IMR-90 (cell line): ENCODE measurements around the gene SCARF2. TPM values are rescaled to one million over a fixed set of nuclear protein-coding genes. Genes with fewer than 3 reads are reported as not detected.

Source experiments
- ATAC-seq: fragments of 200-7000 bp; cut with Tn5 transposase; 2 replicates; pipeline ENCODE4 v1.9.1; 2020; ENCODE audit warnings: low read depth, mild to moderate bottlenecking, moderate library complexity
- BruUV-seq: library from RNA; stranded (reverse); fragments of 400-500 nt; replicated peaks from 2 replicates; lab custom pipeline; 2021; lab: Mats Ljungman, UMichigan
- CTCF ChIA-PET: fragments of 300-600 bp; formaldehyde crosslinking; extraction: SDS; loops from one replicate; lab custom pipeline; 2021; ENCODE audit warnings: antibody characterized with exemption; lab: Yijun Ruan, JAX
- POLR2A ChIA-PET: fragments of 300-600 bp; sonication (Branson Sonifier 250); formaldehyde crosslinking; loops from one replicate; lab custom pipeline; 2022; ENCODE audit warnings: antibody characterized with exemption; ENCODE audit not compliant: unreplicated experiment; lab: Charles Lee
- DNase-seq: peaks from one replicate; pipeline ENCODE4 v3.0.0; 2013
- H2AFZ ChIP-seq: replicated peaks from 2 replicates; pipeline ENCODE3; 2013; ENCODE audit warnings: low read length, mild to moderate bottlenecking; ENCODE audit not compliant: poor library complexity
- H2AK5ac ChIP-seq: 2 replicates; pipeline ENCODE4 v1.6.1; 2013; ENCODE audit warnings: low read depth, low read length, inconsistent platforms
- H2AK9ac ChIP-seq: replicated peaks from 2 replicates; pipeline ENCODE3; 2013; ENCODE audit warnings: mild to moderate bottlenecking, low read depth, low read length, moderate library complexity; ENCODE audit not compliant: poor library complexity
- H2BK120ac ChIP-seq: 2 replicates; pipeline ENCODE4 v1.6.1; 2013; ENCODE audit warnings: low read depth, low read length, inconsistent platforms
- H2BK15ac ChIP-seq: 3 replicates; pipeline ENCODE4 v1.6.1; 2013; ENCODE audit warnings: low read depth, low read length, inconsistent platforms
- H2BK20ac ChIP-seq: 2 replicates; pipeline ENCODE4 v1.6.1; 2013; ENCODE audit warnings: low read depth, mild to moderate bottlenecking, inconsistent platforms, low read length, moderate library complexity
- H2BK5ac ChIP-seq: 2 replicates; pipeline ENCODE4 v1.6.1; 2013; ENCODE audit warnings: mild to moderate bottlenecking, low read depth, low read length, inconsistent platforms; ENCODE audit not compliant: poor library complexity, severe bottlenecking
- H3K14ac ChIP-seq: replicated peaks from 2 replicates; pipeline ENCODE4 v1.6.1; 2013; ENCODE audit warnings: low read depth, low read length, inconsistent platforms
- H3K18ac ChIP-seq: 2 replicates; pipeline ENCODE4 v1.6.1; 2013; ENCODE audit warnings: low read depth, low read length, control low read depth
- H3K23ac ChIP-seq: 2 replicates; pipeline ENCODE4 v1.6.1; 2013; ENCODE audit warnings: low read depth, low read length, inconsistent platforms
- H3K27ac ChIP-seq: 2 replicates; pipeline ENCODE4 v1.5.1; 2013; ENCODE audit warnings: mild to moderate bottlenecking, control low read depth, low read length; ENCODE audit not compliant: insufficient read depth
- H3K27me3 ChIP-seq: 2 replicates; pipeline ENCODE4 v1.6.1; 2013; ENCODE audit warnings: low read length; ENCODE audit not compliant: control insufficient read depth, insufficient read depth
- H3K36me3 ChIP-seq: 2 replicates; pipeline ENCODE4 v1.6.1; 2013; ENCODE audit warnings: low read length, mixed read lengths; ENCODE audit not compliant: control insufficient read depth, insufficient read depth
- H3K4ac ChIP-seq: 2 replicates; pipeline ENCODE4 v1.6.1; 2013; ENCODE audit warnings: low read depth, low read length, inconsistent platforms
- H3K4me1 ChIP-seq: 2 replicates; pipeline ENCODE4 v1.6.1; 2013; ENCODE audit warnings: low read length, mixed read lengths; ENCODE audit not compliant: control insufficient read depth, insufficient read depth
- H3K4me2 ChIP-seq: 2 replicates; pipeline ENCODE4 v1.6.1; 2013; ENCODE audit warnings: low read depth, mild to moderate bottlenecking, control low read depth, low read length, moderate library complexity
- H3K4me3 ChIP-seq: 2 replicates; pipeline ENCODE4 v1.5.1; 2013; ENCODE audit warnings: low read depth, mild to moderate bottlenecking, control low read depth, low read length, moderate library complexity; ENCODE audit not compliant: insufficient read depth
- H3K56ac ChIP-seq: 2 replicates; pipeline ENCODE4 v1.6.1; 2013; ENCODE audit warnings: low read length, inconsistent platforms; ENCODE audit not compliant: insufficient read depth; ENCODE audit errors: extremely low read depth
- H3K79me1 ChIP-seq, 2 experiments: 2 replicates each; pipeline ENCODE4 v1.6.1; 2013; ENCODE audit warnings: low read length in 2 of 2, inconsistent platforms in 1 of 2, low read depth in 1 of 2
- H3K9ac ChIP-seq: 2 replicates; pipeline ENCODE4 v1.6.1; 2013; ENCODE audit warnings: low read depth, low read length, control low read depth
- H3K9me1 ChIP-seq: 2 replicates; pipeline ENCODE4 v1.6.1; 2013; ENCODE audit warnings: low read length, inconsistent platforms; ENCODE audit not compliant: insufficient read depth
- H3K9me3 ChIP-seq: 2 replicates; pipeline ENCODE4 v1.6.1; 2013; ENCODE audit warnings: low read length; ENCODE audit not compliant: control insufficient read depth, insufficient read depth
- H4K20me1 ChIP-seq: 2 replicates; pipeline ENCODE4 v1.6.1; 2013; ENCODE audit warnings: low read length, inconsistent platforms; ENCODE audit not compliant: insufficient read depth
- H4K5ac ChIP-seq: 2 replicates; pipeline ENCODE4 v1.6.1; 2013; ENCODE audit warnings: mild to moderate bottlenecking, low read depth, low read length, control low read depth
- H4K8ac ChIP-seq, 2 experiments: 2 replicates each; pipeline ENCODE4 v1.6.1; 2013; ENCODE audit warnings: low read depth in 2 of 2, low read length in 2 of 2, control low read depth in 1 of 2, inconsistent platforms in 1 of 2
- H4K91ac ChIP-seq: 2 replicates; pipeline ENCODE4 v1.6.1; 2013; ENCODE audit warnings: low read depth, low read length, inconsistent platforms; ENCODE audit not compliant: insufficient read depth
- BHLHE40 ChIP-seq: fragments of 150-350 bp; IDR thresholded peaks from 2 replicates; pipeline ENCODE4 v1.6.1; 2016; ENCODE audit warnings: mild to moderate bottlenecking, low read depth, low read length
- CEBPB ChIP-seq: IDR thresholded peaks from 2 replicates; pipeline ENCODE4 v1.6.1; 2012; ENCODE audit warnings: low read depth, low read length, improper control_type of control experiment
- CHD1 ChIP-seq: IDR thresholded peaks from 2 replicates; pipeline ENCODE4 v1.6.1; 2012; ENCODE audit warnings: low read depth, low read length, improper control_type of control experiment
- FOS ChIP-seq: fragments of 150-350 bp; IDR thresholded peaks from 2 replicates; pipeline ENCODE4 v1.6.1; 2016; ENCODE audit warnings: low read depth, low read length
- MAFK ChIP-seq: IDR thresholded peaks from 2 replicates; pipeline ENCODE4 v1.6.1; 2012; ENCODE audit warnings: low read depth, low read length, improper control_type of control experiment
- MAZ ChIP-seq: IDR thresholded peaks from 2 replicates; pipeline ENCODE4 v1.6.1; 2012; ENCODE audit warnings: low read depth, mild to moderate bottlenecking, low read length, improper control_type of control experiment, moderate library complexity, borderline replicate concordance
- MXI1 ChIP-seq: IDR thresholded peaks from 2 replicates; pipeline ENCODE4 v1.6.1; 2012; ENCODE audit warnings: low read depth, mild to moderate bottlenecking, low read length, moderate library complexity, borderline replicate concordance
- NFE2L2 ChIP-seq: fragments of 150-350 bp; IDR thresholded peaks from 2 replicates; pipeline ENCODE4 v1.6.1; 2016; ENCODE audit warnings: low read depth, mild to moderate bottlenecking, low read length
- POLR2A ChIP-seq: IDR thresholded peaks from 2 replicates; pipeline ENCODE4 v1.6.1; 2012; ENCODE audit warnings: mild to moderate bottlenecking, low read depth, low read length
- RAD21 ChIP-seq: IDR thresholded peaks from 2 replicates; pipeline ENCODE4 v1.6.1; 2012; ENCODE audit warnings: low read length, improper control_type of control experiment
- RCOR1 ChIP-seq: IDR thresholded peaks from 2 replicates; pipeline ENCODE4 v1.6.1; 2012; ENCODE audit warnings: mild to moderate bottlenecking, low read length, improper control_type of control experiment; ENCODE audit not compliant: insufficient replicate concordance
- SMC3 ChIP-seq: fragments of 150-350 bp; IDR thresholded peaks from 2 replicates; pipeline ENCODE4 v1.6.1; 2016; ENCODE audit warnings: low read depth, mild to moderate bottlenecking, antibody characterized with exemption, low read length, moderate library complexity
- WGBS, 2 experiments: methylation state at CpG; one replicate each; pipeline versions ENCODE4 v1.1.5 to v1.1.7; 2013; ENCODE audit warnings: missing lambda C conversion rate in 2 of 2; ENCODE audit not compliant: insufficient read length in 1 of 2; ENCODE audit errors: extremely low coverage in 2 of 2; 5-methylcytosine and 5-hydroxymethylcytosine counted together
- dilution Hi-C: fragments of 300-500 bp; cut with HindIII; formaldehyde crosslinking; loops from one replicate; pipeline ENCODE4 v1.14.3; 2018; ENCODE audit warnings: low sequenced_read_pairs; ENCODE audit not compliant: unreplicated experiment
- in situ Hi-C: fragments of 300-500 bp; cut with MboI; formaldehyde crosslinking; loops from 3 replicates; pipeline ENCODE4 v1.14.3; 2019; ENCODE audit warnings: low sequenced_read_pairs, inconsistent platforms, mixed read lengths
- intact Hi-C: fragments of 100-400 bp; cut with micrococcal nuclease; formaldehyde crosslinking; loops from 2 replicates; pipeline ENCODE4 v1.10.0; 2022
- polyA plus RNA-seq, 3 experiments: library from polyadenylated mRNA; depleted of rRNA; stranded (reverse); fragments of >200 nt; gene quantifications; 2 replicates each; pipeline ENCODE4 v1.2.3, GENCODE V29; 2012; ENCODE audit warnings: low replicate concordance in 1 of 3
- total RNA-seq: library from RNA; depleted of rRNA; stranded (reverse); fragments of >200 nt; gene quantifications from 2 replicates; pipeline ENCODE4 v1.2.3, GENCODE V29; 2012
- TF ChIP-seq, protein P1 (sequence below): fragments of 150-350 bp; IDR thresholded peaks from 2 replicates; pipeline ENCODE4 v1.6.1; 2016; ENCODE audit warnings: low read depth, mild to moderate bottlenecking, low read length, moderate library complexity, borderline replicate concordance
- TF ChIP-seq, protein P2 (sequence below): conservative IDR thresholded peaks from 2 replicates; pipeline ENCODE4 v1.5.1; 2012; ENCODE audit warnings: mild to moderate bottlenecking, low read depth, low read length, improper control_type of control experiment

SCARF2 gene
- total and polyA plus RNA-seq, 2 of the 4 experiments (the other 2 are of a cell fraction): 3.4 to 37.0 TPM

DNA sequence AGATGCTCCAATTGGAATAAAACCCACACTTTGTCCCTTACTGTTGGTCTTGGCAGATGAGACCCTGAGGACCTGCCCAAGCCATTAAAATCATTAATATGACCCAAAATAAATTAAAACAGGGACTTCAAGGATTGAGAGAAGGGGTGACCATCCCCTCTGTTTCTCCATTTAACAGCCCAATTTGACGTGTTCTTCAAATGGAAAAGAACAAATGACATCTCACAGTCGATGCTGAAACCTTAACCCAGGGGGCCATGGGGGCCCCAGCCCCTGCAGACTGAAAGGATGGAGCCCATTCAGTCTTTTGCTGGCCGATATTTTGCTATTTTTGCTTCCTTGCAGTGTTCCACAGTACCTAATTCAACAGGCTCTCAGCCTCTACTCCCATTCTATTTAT is 23.2 kb downstream of the SCARF2 start:
- no peaks in the 10 kb centered on the region for H3K9me3 ChIP-seq
- H3K9me1 ChIP-seq: no peaks in the 10 kb centered on the region
- 80% methylated on average over 1 of the region's 3 CpGs; no CpG with 5 or more reads in 1 of the 2 experiments for WGBS, 2 experiments
- H3K4me3 ChIP-seq: no peak overlapping the region
- H4K91ac ChIP-seq: no peak overlapping the region
- intact Hi-C loops (no loop called here), dilution Hi-C loops (no loop called here), in situ Hi-C loops (loop anchor here (10.0 kb wide), 1 partner anchor 50 kb away; no protein-coding TSS in a partner anchor)
- no TSS peak for BruUV-seq
- no peak overlapping the region for H2BK20ac ChIP-seq
- H2BK5ac ChIP-seq: no peak overlapping the region
- H4K8ac ChIP-seq: no peak overlapping the region
- POLR2A ChIA-PET: no interaction called here
- TF ChIP-seq MAFK (no peak), MAZ (no peak), CEBPB (no peak), NFE2L2 (no peak), RAD21 (no peak), POLR2A (no peak), RCOR1 (no peak), FOS (no peak), BHLHE40 (no peak), MXI1 (no peak), CHD1 (no peak), SMC3 (no peak)
- TF ChIP-seq, protein P1, sequence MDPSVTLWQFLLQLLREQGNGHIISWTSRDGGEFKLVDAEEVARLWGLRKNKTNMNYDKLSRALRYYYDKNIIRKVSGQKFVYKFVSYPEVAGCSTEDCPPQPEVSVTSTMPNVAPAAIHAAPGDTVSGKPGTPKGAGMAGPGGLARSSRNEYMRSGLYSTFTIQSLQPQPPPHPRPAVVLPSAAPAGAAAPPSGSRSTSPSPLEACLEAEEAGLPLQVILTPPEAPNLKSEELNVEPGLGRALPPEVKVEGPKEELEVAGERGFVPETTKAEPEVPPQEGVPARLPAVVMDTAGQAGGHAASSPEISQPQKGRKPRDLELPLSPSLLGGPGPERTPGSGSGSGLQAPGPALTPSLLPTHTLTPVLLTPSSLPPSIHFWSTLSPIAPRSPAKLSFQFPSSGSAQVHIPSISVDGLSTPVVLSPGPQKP: no peak
- TF ChIP-seq, protein P2, sequence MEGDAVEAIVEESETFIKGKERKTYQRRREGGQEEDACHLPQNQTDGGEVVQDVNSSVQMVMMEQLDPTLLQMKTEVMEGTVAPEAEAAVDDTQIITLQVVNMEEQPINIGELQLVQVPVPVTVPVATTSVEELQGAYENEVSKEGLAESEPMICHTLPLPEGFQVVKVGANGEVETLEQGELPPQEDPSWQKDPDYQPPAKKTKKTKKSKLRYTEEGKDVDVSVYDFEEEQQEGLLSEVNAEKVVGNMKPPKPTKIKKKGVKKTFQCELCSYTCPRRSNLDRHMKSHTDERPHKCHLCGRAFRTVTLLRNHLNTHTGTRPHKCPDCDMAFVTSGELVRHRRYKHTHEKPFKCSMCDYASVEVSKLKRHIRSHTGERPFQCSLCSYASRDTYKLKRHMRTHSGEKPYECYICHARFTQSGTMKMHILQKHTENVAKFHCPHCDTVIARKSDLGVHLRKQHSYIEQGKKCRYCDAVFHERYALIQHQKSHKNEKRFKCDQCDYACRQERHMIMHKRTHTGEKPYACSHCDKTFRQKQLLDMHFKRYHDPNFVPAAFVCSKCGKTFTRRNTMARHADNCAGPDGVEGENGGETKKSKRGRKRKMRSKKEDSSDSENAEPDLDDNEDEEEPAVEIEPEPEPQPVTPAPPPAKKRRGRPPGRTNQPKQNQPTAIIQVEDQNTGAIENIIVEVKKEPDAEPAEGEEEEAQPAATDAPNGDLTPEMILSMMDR: no peak
- no peak overlapping the region for H3K4ac ChIP-seq
- H4K20me1 ChIP-seq: no peaks in the 10 kb centered on the region; the same call in 1 of the 2 replicates
- H3K18ac ChIP-seq: no peak overlapping the region
- no peak overlapping the region for H4K5ac ChIP-seq
- no peak overlapping the region for H3K23ac ChIP-seq
- H3K4me1 ChIP-seq: no peaks in the 10 kb centered on the region
- no peak for DNase-seq
- no peak overlapping the region for H2AFZ ChIP-seq
- H3K4me2 ChIP-seq: no peak overlapping the region
- H3K9ac ChIP-seq: no peak overlapping the region
- no peak overlapping the region for H2AK5ac ChIP-seq
- H2BK120ac ChIP-seq: no peak overlapping the region
- no peak overlapping the region for H2BK15ac ChIP-seq
- H3K27ac ChIP-seq: no peak overlapping the region
- no peak overlapping the region for H2AK9ac ChIP-seq
- CTCF ChIA-PET: no interaction called here
- no peaks in the 10 kb centered on the region for H3K36me3 ChIP-seq
- H3K27me3 ChIP-seq: no peaks in the 10 kb centered on the region
- H3K56ac ChIP-seq: no peak overlapping the region
- no peak for ATAC-seq
- no peaks in the 10 kb centered on the region for H3K79me1 ChIP-seq
- H3K14ac ChIP-seq: no peak overlapping the region
